Occipital lobe (tissue), 2 donors: ENCODE data around the gene PMPCA. TPM values are rescaled to one million over a fixed set of nuclear protein-coding genes. Genes with fewer than 3 reads are reported as not detected.

Experiments
- DNase-seq: peaks from one replicate; lab custom pipeline; 2025; lab: John Stamatoyannopoulos, UW
- total RNA-seq: library from RNA; depleted of rRNA; stranded (reverse); fragments of >200 nt; gene quantifications from one replicate; pipeline ENCODE4 v1.2.3, GENCODE V29; 2014

Gene PMPCA
- total RNA-seq, 1 donor from 2014 or later = 23.6 TPM

- DNase-seq = no peak
These were observed 45.8 kb downstream of the PMPCA start for GRCh38 chr9:136456258-136456657.

GRCh38 chr9:136457326-136457725, 46.9 kb downstream of the PMPCA start:
- DNase-seq = no peak

GRCh38 chr9:136459425-136459824, 49.0 kb downstream of the PMPCA start:
- no peak for DNase-seq

- DNase-seq = no peak
These were observed 50.4 kb downstream of the PMPCA start for GRCh38 chr9:136460772-136461325.

GRCh38 chr9:136462664-136463063, 52.2 kb downstream of the PMPCA start:
- no peak for DNase-seq

- no peak for DNase-seq
These were observed 53.1 kb downstream of the PMPCA start for GRCh38 chr9:136463578-136463977.

- no peak for DNase-seq
These were observed 53.8 kb downstream of the PMPCA start for GRCh38 chr9:136464241-136464640.

- no peak for DNase-seq
These were observed 55.2 kb downstream of the PMPCA start for GRCh38 chr9:136465500-136466154.

- DNase-seq = no peak
These were observed 55.7 kb downstream of the PMPCA start for GRCh38 chr9:136466155-136466541.

- no peak for DNase-seq
These were observed 57.3 kb downstream of the PMPCA start for GRCh38 chr9:136467766-136468165.

- DNase-seq = no peak
These were observed 59.9 kb downstream of the PMPCA start for GRCh38 chr9:136470356-136470755.

- no peak for DNase-seq
These were observed 60.5 kb downstream of the PMPCA start for GRCh38 chr9:136470792-136471469.

GRCh38 chr9:136471802-136472487, 61.5 kb downstream of the PMPCA start:
- no peak for DNase-seq

GRCh38 chr9:136472640-136473353, 62.3 kb downstream of the PMPCA start:
- no peak for DNase-seq

- no peak for DNase-seq
These were observed 62.9 kb downstream of the PMPCA start for GRCh38 chr9:136473354-136473721.

Other genes with a start within 250 kb of the PMPCA start
- gene LHX3, start 205.5 kb upstream of the PMPCA start, total RNA-seq = not detected
- gene QSOX2, start 164.8 kb upstream of the PMPCA start, total RNA-seq = 8.1 TPM
- under 0.01 TPM for gene CCDC187, start 106.6 kb upstream of the PMPCA start, total RNA-seq
- gene GPSM1, start 83.1 kb upstream of the PMPCA start, total RNA-seq = 73.6 TPM
- gene DNLZ, start 46.9 kb upstream of the PMPCA start, total RNA-seq = 4.1 TPM
- gene CARD9, start 37.0 kb upstream of the PMPCA start, total RNA-seq = 0.47 TPM
- 7.2 TPM for gene SNAPC4, start 10.5 kb upstream of the PMPCA start, total RNA-seq
- 20.1 TPM for gene ENTR1, start within 50 bp of the PMPCA start, total RNA-seq
- 11.5 TPM for gene INPP5E, start 29.2 kb downstream of the PMPCA start, total RNA-seq
- 10.6 TPM for gene SEC16A, start 72.4 kb downstream of the PMPCA start, total RNA-seq
- gene NOTCH1, start 135.4 kb downstream of the PMPCA start, total RNA-seq = 22.9 TPM